NCI-H446 (cell line): ENCODE data around the gene SNCAIP.
"Not testable (repeated sequence)": the region's sequence is repeated elsewhere in the genome, so short reads cannot be mapped to it uniquely, and the experiment has no call there.

Experiments
- DNase-seq, 2 experiments: peaks; one replicate each; lab custom pipeline; 2025; lab: John Stamatoyannopoulos, UW

SNCAIP gene

DNA sequence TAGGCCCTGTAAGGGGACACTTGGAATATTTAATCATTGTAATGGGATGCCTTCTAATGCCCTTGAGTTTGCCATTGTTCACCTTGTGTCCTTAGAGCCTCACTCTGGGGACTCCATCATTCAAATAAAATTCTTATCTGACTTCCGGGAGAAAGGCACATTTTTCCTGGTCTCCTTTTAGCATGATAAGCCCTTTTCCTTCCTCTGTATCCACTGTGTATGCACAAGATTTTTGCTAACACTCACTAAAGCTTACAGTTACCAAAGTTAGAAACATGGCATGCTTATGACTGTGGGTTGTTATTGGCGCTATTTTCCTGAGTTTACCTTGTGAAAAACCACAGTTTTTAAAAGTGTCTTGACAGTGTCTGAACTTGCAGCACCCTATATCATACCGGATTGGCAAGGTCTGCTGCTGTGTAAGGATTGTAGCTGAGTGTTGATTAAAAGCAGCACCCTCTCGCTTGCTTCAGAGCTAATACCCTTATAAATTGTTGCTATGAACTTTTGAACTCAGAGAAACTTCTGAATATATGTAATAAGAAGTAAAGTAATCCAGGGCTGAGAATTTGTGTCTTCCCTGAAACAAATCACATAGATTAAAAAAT lies 46.4 kb downstream of the SNCAIP start:
- DNase-seq = no peak

- no peak for DNase-seq
Observed at GRCh38 chr5:122362361-122362760, 50.3 kb downstream of the SNCAIP start.

DNA sequence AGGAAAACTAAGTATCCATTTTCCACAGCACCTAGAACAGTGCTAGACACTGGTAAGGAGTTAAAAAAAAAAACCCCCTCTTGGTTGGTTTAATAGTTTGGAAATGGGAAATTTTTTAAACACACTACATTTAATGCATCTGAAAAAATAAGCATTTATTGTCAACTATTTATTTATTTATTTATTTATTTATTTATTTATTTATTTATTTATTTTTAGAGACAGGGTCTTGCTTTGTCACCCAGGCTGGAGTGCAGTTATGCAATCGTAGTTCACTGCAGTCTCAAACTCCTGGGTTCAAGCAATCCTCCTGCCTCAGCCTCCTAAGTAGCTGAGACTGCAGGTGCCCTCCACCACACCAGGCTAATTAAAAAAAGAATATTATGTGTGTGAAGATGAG lies 51.6 kb downstream of the SNCAIP start:
- DNase-seq = no peak

- DNase-seq = no peak
Observed at GRCh38 chr5:122366501-122366900, 54.5 kb downstream of the SNCAIP start.

DNA sequence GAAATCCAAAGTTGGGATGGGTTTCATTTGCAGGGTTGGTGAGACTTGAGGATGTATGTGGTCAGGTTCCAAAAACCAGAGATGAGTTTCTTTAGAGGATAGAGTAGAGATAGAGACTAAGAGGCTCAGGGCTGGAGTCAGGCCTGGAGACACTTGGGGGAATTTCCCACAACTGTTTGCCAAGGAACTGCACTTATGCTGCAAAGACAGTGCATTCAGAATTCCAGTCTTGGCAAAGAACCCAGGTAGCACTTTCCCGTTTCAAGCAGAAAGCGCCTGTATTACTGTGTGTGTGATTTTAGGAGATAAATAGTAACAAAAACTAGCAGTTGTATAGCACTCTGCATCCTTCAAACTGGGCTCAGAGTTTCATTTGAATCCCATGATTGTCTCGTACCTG lies 55.4 kb downstream of the SNCAIP start:
- DNase-seq = peak; percentile 21 to 82

- no peak for DNase-seq
Observed at GRCh38 chr5:122368510-122369251, 56.6 kb downstream of the SNCAIP start.

GRCh38 chr5:122369253-122369815 lies 57.3 kb downstream of the SNCAIP start:
- DNase-seq = no peak

GRCh38 chr5:122371511-122372151 lies 59.6 kb downstream of the SNCAIP start:
- DNase-seq = peak; percentile 14 to 18

- DNase-seq = peak in 1 of 2 experiments; percentile 75
Observed at GRCh38 chr5:122374110-122374509, 62.1 kb downstream of the SNCAIP start.

GRCh38 chr5:122375801-122376200 lies 63.8 kb downstream of the SNCAIP start:
- no peak for DNase-seq

GRCh38 chr5:122376250-122376649 lies 64.2 kb downstream of the SNCAIP start:
- DNase-seq = no peak

DNA sequence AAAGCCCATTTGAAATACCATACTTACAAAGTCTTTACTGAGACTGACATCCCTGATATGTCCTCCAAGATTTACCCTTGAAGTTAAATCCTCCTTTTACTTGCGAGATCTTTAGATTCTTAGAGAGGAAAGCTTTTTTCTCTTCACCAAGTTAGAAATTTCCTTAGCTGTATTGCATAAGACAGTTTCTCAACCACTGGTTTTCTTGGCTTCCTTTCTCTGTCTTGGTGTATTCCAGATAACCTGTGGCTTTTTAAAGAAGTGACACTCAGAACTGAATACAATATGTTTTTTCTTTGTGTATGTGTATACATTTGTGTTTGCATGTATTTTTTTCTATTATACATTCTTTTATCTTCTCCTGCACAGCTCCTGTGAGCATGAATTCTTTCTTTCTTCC lies 65.0 kb downstream of the SNCAIP start:
- DNase-seq = no peak

GRCh38 chr5:122382938-122383337 lies 70.9 kb downstream of the SNCAIP start:
- not testable (repeated sequence) for DNase-seq

DNA sequence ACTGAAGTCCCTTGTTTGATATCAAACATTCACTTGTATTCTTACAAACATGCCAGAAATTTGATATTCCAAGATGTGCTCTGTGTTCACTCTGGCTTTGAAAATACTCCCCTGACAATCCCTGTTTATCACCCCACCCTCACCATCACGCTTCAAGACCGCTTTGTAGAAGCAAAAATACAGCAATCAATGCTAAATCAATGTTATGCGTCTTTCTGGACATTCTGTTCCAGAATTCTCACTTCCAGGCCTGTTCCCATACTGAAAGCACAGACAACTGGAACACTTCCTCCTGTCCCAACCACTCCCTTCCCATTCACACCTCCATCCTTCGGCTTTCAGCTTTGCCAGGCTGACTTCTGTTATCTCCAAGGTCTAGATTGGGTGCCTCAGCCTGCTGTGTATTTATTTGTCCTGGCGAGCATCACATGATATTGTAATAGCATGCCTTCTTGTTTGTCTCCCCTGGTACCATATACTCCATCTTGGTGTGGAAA lies 72.8 kb downstream of the SNCAIP start:
- peak; percentile 51 to 65 for DNase-seq

DNA sequence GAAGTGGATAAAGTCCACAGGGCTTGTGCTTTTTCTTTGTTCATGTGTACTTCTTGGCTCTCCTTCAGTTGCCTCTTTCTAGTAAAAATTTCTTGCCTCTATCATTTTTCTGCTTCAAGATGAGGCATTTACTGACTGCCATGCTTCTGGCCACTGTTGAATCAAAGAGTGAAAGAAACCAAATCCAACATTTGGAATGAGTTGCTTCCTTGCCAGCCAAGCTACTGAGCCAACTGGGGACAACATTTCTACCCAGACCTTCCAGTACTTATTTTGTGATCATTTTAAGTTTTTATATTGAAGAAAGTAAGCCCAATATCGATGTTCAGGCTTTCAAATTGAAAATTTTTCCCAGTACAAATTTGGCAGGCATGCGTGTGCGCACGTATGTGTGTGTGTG lies 73.2 kb downstream of the SNCAIP start:
- DNase-seq = peak; percentile 51 to 65

- DNase-seq = peak; percentile 52 to 71
Observed at GRCh38 chr5:122385808-122386207, 73.8 kb downstream of the SNCAIP start.

- DNase-seq = no peak
Observed at GRCh38 chr5:122390154-122390553, 78.1 kb downstream of the SNCAIP start.

- no peak for DNase-seq
Observed at GRCh38 chr5:122390694-122391093, 78.7 kb downstream of the SNCAIP start.

- no peak for DNase-seq
Observed at GRCh38 chr5:122391621-122392020, 79.6 kb downstream of the SNCAIP start.

GRCh38 chr5:122392224-122392623 lies 80.2 kb downstream of the SNCAIP start:
- no peak for DNase-seq

GRCh38 chr5:122392824-122393223 lies 80.8 kb downstream of the SNCAIP start:
- peak; percentile 21 to 43 for DNase-seq

- no peak for DNase-seq
Observed at GRCh38 chr5:122394284-122394930, 82.4 kb downstream of the SNCAIP start.
